SKM-1 treated with dmso at 0.1 percent for 144 hours (cell line): ENCODE results near the gene SPINK2.

ENCODE experiments used
- DNase-seq: peaks from one replicate; lab custom pipeline; 2025; ENCODE audit not compliant: unreplicated experiment; lab: John Stamatoyannopoulos, UW

The SPINK2 gene

GRCh38 chr4:56799824-56800756 lies 21.4 kb downstream of the SPINK2 start:
- peak; percentile 68 for DNase-seq

- DNase-seq, result no peak
These were observed 22.2 kb downstream of the SPINK2 start for GRCh38 chr4:56799161-56799759.

GRCh38 chr4:56796211-56796610 lies 25.3 kb downstream of the SPINK2 start:
- no peak for DNase-seq

- DNase-seq, result no peak
These were observed 30.2 kb downstream of the SPINK2 start for GRCh38 chr4:56791316-56791715.

- no peak for DNase-seq
These were observed 30.8 kb downstream of the SPINK2 start for GRCh38 chr4:56790691-56791091.

GRCh38 chr4:56788081-56788480 lies 33.4 kb downstream of the SPINK2 start:
- no peak for DNase-seq

- DNase-seq, result no peak
These were observed 34.1 kb downstream of the SPINK2 start for GRCh38 chr4:56787380-56787779.

GRCh38 chr4:56786955-56787354 lies 34.5 kb downstream of the SPINK2 start:
- no peak for DNase-seq

- DNase-seq, result no peak
These were observed 37.5 kb downstream of the SPINK2 start for GRCh38 chr4:56783986-56784385.

GRCh38 chr4:56782019-56782418 lies 39.5 kb downstream of the SPINK2 start:
- no peak for DNase-seq

GRCh38 chr4:56773346-56773745 lies 48.2 kb downstream of the SPINK2 start:
- DNase-seq, result no peak

GRCh38 chr4:56772134-56772533 lies 49.4 kb downstream of the SPINK2 start:
- no peak for DNase-seq

- DNase-seq, result no peak
These were observed 52.7 kb downstream of the SPINK2 start for GRCh38 chr4:56768763-56769162.

GRCh38 chr4:56768316-56768715 lies 53.2 kb downstream of the SPINK2 start:
- DNase-seq, result no peak

GRCh38 chr4:56767567-56767966 lies 53.9 kb downstream of the SPINK2 start:
- DNase-seq, result no peak

GRCh38 chr4:56764775-56765174 lies 56.7 kb downstream of the SPINK2 start:
- DNase-seq, result no peak

GRCh38 chr4:56764223-56764622 lies 57.3 kb downstream of the SPINK2 start:
- no peak for DNase-seq

GRCh38 chr4:56762484-56763250 lies 58.8 kb downstream of the SPINK2 start:
- DNase-seq, result no peak

GRCh38 chr4:56760183-56760582 lies 61.3 kb downstream of the SPINK2 start:
- no peak for DNase-seq
